Measurements from ENCODE around the gene UQCC2.

- no peak for TF ChIP-seq CTCF (IDR thresholded peaks at IDR 0.05)
- TF ChIP-seq POLR2A (IDR thresholded peaks at IDR 0.05), result no peak
Observed at GRCh38 chr6:33705955-33706725, 5.4 kb downstream of the UQCC2 start.
